HG02943 (cell line): ENCODE results near the gene ZMYND8.
"Not testable (repeated sequence)": the region's sequence is repeated elsewhere in the genome, so short reads cannot be mapped to it uniquely, and the experiment has no call there.

Source experiments
- ATAC-seq: cut with Tn5 transposase; IDR thresholded peaks from one replicate; pipeline ENCODE4 v1.9.1; 2021; ENCODE audit warnings: mild to moderate bottlenecking, low read depth, moderate library complexity; ENCODE audit not compliant: unreplicated experiment

The ZMYND8 gene

DNA sequence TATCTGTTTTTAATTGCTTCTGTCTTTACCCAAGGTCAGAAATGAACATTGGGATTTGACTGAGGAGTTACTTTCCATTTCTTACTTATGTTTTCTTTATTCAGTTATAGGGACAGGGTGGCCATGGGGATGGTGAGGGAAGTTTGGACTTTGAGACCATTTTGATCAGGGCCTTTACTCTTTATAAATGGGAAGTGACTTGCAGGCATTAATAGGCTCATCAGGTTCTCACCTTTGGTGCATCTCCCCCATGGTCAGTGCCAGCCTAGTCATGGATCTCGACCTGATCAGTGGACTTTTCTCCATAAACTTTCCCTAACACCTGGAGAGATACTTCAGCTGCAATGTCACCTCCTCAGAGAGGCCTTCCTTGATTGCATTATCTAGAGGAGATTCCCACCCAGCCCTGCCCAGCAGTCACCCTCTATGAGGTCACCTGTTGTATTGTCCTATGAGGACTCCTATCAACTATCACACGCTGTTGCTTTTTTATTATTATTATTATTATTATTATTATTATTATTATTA lies 16.8 kb upstream of the ZMYND8 start:
- no peak for ATAC-seq

DNA sequence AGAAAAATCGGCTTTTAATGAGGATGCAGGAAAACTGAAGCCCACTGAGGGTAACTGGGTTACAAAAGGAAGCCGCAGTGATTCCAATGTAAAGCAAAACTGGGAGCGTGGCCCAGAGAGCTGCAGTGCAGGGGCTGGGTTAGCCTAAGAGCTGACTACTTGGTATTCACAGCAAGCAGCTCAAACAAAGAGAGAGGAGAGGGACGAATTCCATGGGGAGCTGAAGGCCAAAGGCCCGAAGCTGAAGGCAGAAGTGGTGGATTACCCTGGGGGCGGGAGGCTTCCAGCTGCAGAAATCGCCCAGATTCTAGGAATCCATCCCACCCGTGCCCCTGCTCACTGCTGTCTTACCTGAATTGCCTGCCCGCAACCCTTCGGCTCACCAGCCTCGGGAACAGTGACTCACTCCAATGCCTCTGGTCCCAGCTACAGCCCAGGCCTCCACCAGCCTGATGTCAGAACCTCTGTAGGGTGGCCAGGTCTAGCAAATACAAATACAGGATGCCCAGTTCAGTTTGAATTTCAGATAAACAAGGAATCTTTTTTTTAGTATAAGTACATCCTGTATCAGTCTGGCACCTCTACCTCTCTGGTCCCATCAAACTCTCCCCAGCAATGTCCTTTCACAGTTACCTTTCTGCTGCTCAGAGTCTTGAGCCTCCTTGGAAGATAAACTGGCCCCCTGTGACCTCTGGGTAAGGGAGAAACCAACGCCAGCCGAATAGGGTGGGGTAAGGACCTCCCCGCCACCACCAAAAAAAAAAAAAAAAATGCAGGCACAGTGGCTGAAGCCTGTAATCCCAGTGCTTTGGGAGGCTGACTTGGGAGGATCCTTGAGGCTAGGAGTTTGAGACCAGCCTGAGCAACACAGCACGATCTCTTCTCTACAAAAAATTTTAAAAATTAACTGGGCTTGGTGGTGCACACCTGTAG lies 14.6 kb upstream of the ZMYND8 start:
- no peak for ATAC-seq

DNA sequence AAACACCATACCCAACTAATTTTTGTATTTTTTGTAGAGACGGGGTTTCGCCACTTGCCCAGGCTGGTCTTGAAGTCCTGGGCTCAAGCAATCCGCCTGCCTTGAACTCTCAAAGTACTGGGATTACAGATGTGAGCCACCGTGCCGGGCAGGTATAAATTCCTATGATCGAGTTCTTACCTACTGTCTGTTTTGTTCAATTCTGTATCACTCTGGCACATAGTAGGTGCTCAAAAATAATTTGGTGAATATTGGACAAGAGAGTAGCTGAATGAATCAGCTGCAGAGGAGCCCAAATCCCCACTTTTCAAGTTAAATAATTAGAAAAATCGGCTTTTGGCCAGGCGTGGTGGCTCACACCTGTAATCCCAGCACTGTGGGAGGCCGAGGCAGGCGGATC lies 13.7 kb upstream of the ZMYND8 start:
- ATAC-seq, result no peak

DNA sequence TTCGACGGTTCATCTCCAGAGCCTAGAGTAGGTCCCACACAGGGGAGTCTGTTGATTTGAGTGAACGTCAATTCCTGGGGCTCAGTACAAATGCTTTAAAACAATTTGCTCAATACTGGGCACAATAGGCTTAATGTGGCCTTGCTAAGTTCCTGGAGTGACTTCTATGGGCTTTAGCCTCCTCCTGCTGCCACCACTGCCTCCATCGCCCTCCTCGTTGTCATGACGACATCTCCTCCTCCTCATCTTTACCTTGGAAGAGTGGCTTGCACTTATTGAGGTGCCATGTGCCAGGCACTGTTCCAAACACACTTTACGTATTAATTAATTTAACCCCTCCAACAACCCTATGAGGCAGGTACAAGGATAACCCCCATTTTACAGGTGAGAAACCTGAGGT lies 11.8 kb upstream of the ZMYND8 start:
- no peak for ATAC-seq

DNA sequence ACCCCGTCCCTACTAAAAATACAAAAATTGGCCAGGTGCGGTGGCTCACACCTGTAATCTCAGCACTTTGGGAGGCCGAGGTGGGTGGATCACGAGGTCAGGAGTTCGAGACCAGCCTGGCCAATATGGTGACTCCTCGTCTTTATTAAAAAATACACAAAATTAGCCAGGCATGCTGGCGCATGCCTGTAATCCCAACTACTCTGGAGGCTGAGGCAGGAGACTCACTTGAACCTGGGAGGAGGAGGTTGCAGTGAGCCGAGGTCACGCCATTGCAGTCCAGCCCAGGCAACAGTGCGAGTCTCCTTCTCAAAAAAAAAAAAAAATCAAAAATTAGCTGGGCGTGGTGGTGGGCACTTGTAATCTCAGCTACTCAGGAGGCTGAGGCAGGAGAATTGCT lies 9.8 kb upstream of the ZMYND8 start:
- not testable (repeated sequence) for ATAC-seq

DNA sequence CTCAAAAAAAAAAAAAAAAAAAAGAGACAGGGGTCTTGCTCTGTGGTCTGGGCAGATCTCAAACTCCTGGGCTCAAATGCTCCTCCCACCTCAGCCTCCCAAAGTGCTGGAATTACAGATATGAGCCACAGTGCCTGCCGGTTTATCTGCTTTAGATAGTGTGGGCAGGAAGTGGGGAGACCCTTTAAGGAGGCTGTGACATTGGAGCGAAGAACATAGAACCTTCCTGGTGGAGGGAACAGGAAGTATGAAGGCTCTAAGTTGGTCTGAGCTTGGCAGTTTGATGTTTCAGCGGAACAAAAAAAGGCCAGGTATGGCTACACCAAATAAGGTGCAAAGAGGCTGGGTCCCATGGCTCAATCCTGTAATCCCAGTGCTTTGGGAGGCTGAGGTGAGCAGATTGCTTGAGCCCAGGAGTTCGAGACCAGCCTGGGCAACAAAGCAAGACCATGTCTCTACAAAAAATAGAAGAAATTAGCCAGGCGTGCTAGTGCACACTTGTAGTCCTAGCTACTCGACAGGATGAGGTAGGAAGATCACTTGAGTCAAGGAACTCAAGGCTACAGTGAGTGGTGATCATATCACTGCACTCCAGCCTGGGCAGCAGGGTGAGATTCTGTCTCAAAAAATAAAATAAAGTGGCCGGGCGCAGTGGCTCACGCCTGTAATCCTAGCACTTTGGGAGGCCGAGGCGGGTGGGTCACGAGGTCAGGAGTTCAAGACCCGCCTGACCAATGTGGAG lies 8.7 kb upstream of the ZMYND8 start:
- ATAC-seq, result no peak

DNA sequence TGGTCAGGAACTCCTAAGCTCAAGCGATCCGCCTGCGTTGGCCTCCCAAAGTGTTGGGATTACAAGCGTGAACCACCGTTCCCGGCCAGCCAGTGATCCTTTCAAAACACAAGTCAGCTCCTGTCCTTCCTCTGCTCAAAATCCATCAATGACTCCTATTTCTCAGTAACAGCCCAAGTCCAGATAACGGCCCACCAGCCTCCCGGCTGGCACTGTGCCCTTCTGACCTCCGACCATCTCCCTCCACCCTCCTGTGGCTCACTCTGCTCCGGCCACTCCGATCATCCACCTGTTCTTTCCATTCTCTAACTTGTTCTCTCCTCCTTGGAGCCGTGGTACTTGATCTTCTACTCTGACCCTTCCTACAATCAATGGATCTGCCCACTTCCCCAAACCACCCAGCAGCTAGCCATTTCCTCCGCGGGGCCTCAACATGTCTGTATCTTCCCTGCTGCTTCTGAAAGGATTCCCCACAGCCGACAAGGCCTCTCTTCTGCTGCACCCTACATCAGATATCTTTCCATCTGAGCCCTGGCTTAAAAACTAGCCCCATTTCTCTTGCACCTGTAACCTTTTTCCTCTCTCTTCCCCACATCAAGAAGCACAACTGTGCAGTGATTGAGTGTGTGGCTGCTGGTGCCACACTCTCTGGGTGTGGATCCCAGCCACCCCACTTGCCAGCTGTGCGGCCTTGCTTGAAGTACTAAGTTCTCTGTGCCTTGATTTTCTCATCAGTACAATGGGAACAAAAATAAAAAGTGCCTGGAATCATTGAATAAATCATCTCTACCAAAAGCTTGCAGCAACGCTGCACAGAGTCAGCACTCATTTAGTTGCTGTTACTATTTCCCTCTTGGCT lies 6.1 kb upstream of the ZMYND8 start:
- no peak for ATAC-seq

DNA sequence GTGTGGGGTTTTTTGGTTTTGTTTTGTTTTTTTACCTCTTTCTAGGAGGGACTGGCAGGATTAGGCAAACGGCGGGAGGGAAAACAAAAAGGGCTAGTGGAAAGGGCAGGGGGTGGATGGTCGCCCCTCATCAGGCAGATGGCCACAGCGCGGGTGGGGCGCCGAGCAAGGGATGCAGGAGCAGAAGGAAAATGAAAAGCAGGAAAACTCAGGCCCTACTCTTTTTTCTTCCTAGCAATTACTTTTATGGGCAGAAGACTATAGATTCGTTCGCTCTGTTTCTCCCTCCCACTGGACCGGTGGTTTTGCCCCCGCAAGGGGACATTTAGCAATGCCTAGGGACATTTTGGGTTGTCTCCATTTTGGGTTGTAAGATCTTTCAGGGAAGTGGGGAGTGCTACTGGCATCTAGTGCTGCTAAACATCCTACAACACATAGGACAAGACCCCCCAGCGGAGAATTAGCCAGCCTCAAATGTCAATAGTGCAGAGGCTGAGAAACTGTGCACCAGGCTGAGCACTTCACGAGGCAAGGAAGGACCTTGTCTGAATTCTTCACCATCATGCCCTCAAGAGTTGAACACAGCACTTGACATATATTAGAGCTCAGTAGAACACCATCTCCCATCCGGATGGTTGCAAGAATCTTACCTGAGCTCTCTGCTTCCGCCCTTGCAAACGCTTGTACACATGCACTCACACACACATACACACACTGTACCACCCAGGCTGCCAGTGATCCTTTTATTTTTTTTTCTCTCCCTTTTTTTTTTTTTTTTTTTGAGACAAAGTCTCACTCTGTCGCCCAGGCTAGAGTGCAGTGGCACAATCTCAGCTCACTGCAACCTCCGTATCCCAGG lies 4.8 kb upstream of the ZMYND8 start:
- ATAC-seq, result no peak

DNA sequence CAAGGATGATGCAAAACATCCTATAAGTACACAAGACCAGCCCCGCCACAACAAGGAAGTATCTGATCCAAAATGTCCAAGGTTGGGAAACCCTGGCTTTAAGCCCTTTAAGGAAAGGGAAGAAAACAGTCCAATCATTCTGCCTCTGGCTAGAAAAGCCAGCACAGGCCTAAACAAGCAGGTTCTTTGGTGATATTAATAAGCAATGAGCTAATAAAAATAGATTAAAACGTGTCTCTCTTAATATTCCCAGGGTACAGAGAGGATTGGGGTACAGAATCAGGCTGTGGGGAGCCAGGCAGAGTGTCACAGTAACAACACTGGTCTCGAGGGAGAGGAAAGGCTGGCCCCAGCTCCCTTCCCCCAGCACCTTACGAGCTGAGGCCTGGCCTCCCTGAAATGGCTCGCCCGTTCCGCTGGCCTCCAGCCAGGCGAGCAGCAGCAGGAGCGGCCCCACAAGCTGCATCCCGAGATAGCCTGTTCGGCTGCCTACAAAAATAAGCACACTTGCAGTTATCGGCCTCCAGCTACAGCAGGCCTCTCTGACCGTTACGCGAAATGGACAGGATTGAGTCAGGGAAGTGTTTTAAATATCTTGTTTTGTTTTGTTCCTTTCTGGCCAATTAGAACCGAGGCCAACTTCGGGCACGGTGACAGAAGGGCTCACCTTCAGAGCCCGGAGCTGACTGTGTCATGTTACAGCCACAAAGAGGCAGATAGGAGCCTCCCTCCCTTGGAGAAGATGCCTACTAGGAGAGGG lies 4.0 kb upstream of the ZMYND8 start:
- ATAC-seq, result no peak

DNA sequence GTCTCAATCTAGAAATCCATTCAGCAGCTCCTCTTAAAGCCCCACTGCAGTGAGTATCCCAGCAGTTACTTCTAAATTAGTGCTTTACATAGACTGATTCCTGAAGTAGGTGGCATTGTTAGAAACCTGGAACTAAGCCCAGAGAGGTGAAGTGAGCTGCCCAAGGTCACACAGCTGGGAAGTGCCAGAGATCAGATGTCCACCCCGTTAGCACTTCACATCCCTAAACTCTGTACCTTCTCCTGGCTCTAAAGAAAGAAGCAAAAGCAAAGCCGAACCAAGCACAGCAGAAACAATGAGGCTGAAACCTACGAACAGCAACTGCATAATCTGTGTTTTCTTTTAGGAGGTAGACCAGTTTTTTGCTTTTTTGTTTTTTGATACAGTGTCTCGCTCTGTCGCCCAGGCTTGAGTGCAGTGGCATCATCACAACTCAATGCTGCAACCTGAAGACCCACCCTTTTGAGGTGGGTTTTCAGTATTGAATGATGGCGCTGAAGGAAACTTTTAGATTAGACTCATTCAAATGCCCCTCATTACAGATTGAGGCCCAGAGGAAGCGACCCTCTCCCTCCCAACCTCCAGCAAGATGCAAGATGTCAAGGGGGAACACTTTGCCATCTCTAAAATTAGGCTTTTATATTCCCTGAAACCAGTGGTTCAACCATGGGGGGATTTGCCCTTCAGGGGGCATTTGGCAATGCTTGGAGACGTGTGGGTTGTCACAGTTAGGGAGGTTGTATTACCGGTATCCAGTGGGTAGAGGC lies 3.2 kb upstream of the ZMYND8 start:
- no peak for ATAC-seq

DNA sequence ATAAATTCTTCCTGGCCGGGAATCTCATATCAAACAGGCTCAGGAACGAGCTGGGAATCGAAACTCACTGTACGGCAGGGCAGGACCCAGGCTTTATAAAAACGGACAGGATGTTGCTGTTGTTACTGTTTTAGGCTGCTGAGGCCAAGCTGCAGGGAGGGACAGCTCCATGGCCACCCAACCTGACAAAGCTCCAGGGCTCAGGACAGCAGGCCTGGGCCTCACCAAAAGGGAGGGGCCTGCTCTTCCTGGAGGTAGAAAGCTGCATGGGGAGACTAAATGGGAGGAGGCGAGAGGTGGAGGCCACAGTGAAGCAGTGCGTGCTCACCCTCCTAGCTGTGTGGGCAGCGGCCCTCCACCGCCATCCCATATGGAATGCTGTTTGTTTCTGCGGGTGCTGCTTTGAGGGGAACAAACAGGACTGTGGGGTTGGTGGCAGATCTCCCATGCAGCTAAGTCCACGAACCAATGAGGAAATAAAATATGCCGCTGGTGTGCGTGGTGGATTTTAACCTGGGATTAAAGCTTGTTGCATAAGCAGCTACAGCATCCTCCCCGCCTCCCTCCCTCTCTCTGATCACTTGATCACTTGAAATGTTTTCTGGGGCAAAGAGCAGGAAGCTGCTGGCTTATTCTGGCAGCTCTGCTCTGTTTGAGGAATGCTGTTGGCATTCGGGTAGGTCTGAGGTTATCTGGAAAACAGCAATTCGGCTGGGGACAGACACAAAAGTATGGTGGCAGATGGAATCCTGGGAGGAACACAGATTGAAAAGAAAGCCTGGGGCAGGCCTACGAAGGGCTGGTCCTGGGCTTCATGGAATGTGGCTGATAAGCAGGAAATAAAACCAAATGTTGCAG lies 2.4 kb upstream of the ZMYND8 start:
- ATAC-seq, result no peak

DNA sequence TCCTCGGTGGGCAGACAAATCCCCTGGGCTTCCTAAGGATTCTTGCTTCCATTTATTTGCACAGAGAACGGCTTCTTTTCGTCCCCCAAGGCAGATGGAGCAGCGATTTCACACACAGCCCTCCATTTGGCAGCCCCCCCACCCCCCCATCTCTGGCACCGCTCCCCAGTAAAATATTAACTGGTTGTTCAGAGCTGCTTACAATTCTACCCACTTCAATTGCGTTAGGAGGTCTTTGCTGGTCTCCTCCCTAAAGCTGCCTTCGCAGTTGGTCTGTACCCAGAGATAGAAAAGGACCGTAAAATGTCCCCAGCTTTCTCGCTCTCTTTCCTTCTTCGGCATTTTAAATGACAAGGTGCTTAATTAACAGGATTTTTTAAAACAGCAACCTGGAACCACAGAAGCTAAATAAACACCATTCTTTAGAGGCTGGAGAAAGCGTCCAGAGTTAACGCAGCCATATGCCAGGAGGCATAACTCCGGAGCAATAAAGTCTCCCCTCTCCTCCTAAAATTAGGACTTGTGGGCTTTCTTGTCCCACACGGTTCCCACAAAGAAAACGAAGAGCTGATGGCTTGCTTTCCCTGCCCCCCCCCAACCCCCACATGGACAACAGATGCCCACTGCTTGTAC lies 1.7 kb upstream of the ZMYND8 start:
- ATAC-seq, result no peak

DNA sequence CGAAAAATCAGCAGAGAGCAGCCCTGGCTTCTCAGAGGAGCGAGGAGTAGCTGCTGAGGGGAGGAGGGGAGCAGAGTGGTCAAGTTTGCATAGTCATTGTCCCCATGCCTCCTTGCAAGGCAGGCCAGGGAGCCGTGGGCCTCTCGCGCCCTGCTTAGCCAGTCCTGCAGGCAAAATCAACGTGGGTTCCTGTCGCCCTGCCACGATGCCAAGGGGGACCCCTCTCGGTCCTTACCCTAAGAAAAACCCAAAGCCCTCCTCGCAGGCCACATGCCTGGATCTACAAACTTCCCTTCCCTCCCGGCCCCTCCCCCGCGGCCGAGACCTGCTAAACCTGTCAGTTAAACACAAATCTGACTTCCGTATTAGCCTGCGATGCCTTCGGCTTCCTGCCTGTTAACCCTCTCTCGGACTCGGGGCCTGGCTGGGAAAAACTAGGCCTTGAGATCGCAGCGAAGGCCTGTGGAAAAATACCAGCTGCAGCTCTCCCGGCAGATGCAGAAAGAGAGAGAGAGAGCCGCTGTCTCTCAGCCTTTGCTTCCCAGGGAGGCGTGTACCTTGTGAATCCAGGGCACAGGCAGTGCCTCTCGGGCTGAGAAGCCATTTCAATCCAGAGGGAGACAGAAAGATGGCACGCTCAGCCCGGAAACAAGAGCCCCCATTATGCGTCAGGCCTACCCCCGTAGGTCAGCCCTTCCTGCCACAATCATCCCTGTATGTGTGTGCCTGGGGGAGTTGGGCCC lies 968 bp upstream of the ZMYND8 start:
- peak; percentile 43 for ATAC-seq

DNA sequence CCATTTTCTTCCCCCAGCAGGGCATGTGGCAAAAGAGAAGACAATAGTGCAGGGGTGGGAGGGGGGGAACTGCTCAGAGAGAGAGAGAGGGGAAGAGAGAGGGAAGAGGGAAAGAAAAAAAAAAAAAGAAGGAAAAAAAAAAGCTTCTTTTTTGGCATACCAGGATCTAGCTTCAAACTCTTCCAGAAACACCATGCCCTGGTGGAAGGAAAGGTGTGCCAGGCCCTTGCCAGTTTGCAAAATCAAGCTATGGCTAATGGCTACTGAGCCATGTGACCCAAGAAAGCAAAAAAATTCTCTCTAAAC lies 326 bp downstream of the ZMYND8 start:
- ATAC-seq, result no peak

DNA sequence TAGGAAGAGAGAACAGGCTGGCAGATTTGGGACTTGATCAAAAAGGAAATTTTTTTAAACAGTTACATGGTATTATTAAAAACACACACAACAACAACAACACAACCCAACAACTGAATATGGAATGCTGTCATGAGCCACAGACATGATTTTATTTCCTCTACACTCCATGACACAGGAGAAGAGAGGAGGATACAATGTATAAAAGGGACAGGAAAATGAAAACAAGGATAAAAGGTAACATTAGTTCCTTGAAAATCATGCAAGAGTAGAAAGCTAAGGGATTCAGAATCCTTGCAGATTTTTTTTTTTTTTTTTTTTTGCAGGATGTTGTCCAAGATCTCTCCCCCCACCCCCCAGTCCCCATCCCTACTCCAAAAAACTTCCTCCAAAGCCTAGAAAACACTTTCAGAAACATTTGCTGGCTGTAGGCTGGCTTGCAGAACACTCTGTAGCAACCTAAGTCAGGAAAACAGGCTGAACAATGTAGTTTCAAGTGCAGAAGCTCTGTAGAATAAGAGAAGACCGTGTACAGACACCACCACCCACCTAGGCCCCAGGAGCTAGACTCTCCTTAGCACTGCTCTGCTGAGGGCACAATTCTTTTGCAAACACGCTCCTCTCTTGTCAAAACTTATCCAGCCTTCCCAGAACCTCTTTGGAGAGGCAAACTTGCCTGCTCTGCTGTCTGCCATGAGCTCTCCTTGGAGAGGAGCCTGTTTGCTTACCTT lies 845 bp downstream of the ZMYND8 start:
- ATAC-seq, result no peak
